GM12891 (cell line): ENCODE measurements around the gene GOLT1B.

ENCODE experiments used
- PAX5 ChIP-seq: IDR thresholded peaks from 2 replicates; pipeline ENCODE4 v1.6.1; 2011; ENCODE audit warnings: low read length, moderate library complexity, mild to moderate bottlenecking; ENCODE audit not compliant: insufficient read depth, severe bottlenecking
- POLR2A ChIP-seq: IDR thresholded peaks from 2 replicates; pipeline ENCODE4 v1.6.1; 2011; ENCODE audit warnings: low read depth, low read length, control low read depth
- POLR2AphosphoS5 ChIP-seq: IDR thresholded peaks from 2 replicates; pipeline ENCODE4 v1.6.1; 2011; ENCODE audit warnings: low read depth, low read length, control low read depth
- POU2F2 ChIP-seq: IDR thresholded peaks from 2 replicates; pipeline ENCODE4 v1.6.1; 2011; ENCODE audit warnings: low read depth, mild to moderate bottlenecking, control low read depth, low read length, moderate library complexity
- SPI1 ChIP-seq: IDR thresholded peaks from 2 replicates; pipeline ENCODE4 v1.6.1; 2011; ENCODE audit warnings: low read depth, low read length, control low read depth
- TAF1 ChIP-seq: IDR thresholded peaks from 2 replicates; pipeline ENCODE4 v1.6.1; 2011; ENCODE audit warnings: low read depth, low read length, control low read depth

- TF ChIP-seq POLR2A: no peak
- TF ChIP-seq TAF1: no peak
- no peak for TF ChIP-seq POLR2AphosphoS5
- no peak for TF ChIP-seq POU2F2
- no peak for TF ChIP-seq SPI1
- TF ChIP-seq PAX5: no peak
Measured at GRCh38 chr12:21453312-21453852, 48.2 kb upstream of the GOLT1B start.
